GM18517 (cell line): ENCODE measurements around the gene FBXL2.
"Not testable (repeated sequence)": the region's sequence is repeated elsewhere in the genome, so short reads cannot be mapped to it uniquely, and the experiment has no call there.

ENCODE experiments used
- ATAC-seq: cut with Tn5 transposase; IDR thresholded peaks from one replicate; pipeline ENCODE4 v1.9.1; 2021; ENCODE audit warnings: mild to moderate bottlenecking, moderate library complexity; ENCODE audit not compliant: unreplicated experiment

Gene FBXL2

DNA sequence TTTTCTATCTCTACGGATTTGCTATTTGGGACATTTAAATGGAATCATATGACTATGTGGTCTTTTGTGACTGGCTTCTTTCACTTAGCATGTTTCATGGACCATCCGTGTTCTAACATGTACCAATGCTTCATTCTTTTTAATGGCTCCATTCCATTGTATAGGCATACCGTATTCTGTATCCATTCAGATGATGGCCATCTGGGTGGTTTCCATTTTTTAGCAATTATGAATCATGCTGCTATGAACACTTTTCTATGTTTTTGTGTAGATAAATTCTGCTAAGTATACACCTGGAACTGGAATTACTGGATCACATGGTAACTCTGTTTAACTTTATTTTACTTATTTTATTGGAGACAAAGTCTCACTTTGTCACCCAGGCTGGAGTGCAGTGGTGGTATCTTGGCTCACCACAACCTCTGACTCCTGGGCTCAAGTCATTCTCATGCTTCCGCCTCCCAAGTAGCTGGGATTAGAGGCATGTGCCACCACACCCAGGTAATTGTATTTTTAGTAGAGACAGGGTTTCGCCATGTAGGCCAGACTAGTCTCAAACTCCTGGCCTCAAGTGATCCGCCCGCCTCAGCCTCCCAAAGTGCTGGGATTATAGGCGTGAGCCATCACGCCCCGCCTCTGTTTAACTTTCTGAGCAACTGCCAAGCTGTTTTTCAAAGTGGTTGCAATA lies 149.5 kb downstream of the FBXL2 start:
- no peak for ATAC-seq

DNA sequence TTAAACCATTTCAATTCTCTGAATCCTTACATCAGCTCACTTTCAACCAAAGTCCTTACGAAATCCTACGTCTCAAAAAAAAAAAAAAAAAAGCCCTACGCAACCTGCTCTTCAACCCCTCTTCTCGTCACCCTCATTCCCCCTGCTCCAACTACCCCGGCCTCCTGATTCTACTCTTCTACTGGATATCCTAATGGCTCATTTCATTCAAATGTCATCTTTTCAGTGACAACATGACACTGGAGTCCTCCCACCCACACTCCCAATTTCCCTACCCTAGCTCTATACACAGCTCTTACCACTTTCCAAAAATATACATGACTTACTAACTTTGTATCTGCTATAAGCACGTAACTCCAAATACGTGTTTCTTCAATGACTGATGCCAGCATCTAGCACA lies 151.5 kb downstream of the FBXL2 start:
- ATAC-seq: no peak

DNA sequence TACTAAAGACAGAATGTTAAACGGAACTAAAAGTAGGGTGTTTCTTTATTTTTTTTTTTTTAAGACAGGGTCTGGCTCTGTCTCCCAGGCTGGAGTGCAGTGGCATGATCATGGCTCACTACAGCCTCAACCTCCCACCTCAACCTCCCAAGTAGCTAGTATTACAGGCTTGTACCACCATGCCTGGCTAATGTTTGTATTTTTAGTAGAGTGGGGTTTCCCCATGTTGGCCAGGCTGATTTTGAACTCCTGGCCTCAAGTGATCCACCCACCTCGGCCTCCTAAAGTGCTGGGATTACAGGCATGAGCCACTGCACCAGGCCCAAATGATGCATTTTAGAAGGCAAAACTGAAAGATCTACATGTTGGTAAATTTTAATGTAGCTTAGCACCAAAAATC lies 152.1 kb downstream of the FBXL2 start:
- ATAC-seq: not testable (repeated sequence)

DNA sequence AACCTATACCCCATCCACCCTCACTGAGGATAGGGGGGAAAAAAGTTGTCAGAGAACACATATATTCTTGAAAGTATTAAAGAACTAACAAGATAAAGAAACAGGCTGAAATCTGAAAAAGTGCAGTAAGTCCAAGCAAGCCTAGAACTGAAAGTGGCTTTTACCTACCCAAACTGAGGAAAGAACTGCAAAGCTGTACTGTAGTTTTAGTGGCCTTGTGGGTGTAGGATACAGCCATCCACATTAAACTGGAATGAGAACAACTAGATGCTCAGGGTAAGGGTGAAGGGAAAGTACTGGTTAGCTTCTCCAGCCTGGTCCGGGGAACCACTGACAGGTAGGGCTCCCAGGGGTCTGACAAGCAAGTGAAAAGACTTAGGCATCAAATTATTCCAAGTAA lies 152.8 kb downstream of the FBXL2 start:
- no peak for ATAC-seq

DNA sequence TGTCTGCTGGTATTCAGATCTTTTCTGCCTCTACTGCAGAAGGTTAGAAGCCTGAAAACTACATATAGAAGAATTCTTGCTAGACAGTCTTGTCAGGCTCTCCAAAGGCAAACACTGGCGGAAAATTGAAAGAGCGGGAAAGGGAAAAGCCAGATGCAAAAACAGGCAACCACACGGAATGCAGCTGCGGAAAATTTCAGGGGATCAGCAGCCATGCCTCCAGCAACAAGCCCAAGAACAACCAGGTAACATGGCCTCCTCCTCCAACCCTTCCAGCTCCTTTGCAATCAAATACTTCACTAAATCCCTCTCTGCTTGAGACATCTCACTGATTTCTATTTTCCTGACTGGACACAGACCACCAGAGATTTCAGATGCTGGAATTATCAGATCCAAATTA lies 153.3 kb downstream of the FBXL2 start:
- ATAC-seq: no peak

DNA sequence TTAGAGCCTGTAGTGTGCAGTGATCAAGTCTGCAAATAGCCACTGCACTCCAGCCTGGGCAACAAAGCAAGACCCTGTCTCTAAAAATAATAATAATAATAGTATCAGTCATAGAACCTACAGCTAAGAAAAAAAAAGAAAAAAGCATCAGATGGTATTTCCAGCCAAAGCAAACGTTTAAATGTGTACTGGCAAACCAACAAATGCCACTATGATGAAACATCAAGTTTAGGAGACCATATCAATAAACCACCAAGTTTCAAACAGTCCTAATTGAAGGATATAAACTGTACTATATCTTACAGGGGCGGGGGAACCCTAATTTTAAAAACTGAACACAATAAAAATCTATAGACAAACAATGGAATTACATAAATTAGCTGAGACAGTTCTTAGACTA lies 156.6 kb downstream of the FBXL2 start:
- ATAC-seq: no peak
